HG03159 (cell line): Measurements from ENCODE around the gene UQCC5.

ENCODE experiments used
- ATAC-seq: cut with Tn5 transposase; IDR thresholded peaks from one replicate; pipeline ENCODE4 v1.9.1; 2021; ENCODE audit warnings: mild to moderate bottlenecking, moderate library complexity; ENCODE audit not compliant: unreplicated experiment

Gene UQCC5

GRCh38 chr3:52558436-52558835 lies 22.0 kb downstream of the UQCC5 start:
- no peak for ATAC-seq

- ATAC-seq, result no peak
Observed at GRCh38 chr3:52561028-52561747, 24.8 kb downstream of the UQCC5 start.

DNA sequence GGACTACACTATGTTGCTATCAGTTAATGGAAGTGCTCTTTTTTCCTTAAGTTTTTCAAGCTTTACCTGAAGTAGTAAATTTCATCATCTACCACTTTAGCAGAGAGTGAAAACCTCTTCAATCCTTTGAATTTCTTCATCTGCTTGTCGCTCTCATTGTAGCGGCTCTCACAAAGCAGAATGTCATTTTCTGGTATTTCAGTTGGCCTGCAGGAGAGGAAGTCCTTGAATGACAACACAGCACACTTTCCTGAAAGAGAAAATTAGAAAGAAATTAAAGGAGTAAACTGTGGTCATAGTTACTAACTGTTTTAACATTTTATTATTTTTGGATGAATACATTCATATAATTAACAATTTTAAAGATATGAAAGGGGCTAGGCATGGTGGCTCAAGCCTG lies 27.6 kb downstream of the UQCC5 start:
- ATAC-seq, result no peak

GRCh38 chr3:52568069-52568468 lies 31.7 kb downstream of the UQCC5 start:
- no peak for ATAC-seq

DNA sequence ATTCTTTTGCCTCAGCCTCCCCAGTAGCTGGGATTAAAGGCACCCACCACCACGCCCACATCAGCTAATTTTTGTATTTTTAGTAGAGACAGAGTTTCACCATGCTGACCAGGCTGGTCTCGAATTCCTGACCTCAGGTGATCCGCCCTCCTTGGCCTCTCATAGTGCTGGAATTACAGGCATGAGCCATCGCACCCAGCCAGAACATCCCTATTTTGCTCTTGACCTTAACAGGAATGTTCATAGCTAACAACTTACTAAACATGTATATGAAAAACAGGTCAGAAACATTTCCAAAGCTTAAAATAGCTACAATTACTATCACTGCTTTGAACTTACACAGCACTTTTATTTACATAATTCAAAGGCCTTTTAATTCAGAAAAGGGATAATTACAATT lies 33.7 kb downstream of the UQCC5 start:
- ATAC-seq, result no peak

DNA sequence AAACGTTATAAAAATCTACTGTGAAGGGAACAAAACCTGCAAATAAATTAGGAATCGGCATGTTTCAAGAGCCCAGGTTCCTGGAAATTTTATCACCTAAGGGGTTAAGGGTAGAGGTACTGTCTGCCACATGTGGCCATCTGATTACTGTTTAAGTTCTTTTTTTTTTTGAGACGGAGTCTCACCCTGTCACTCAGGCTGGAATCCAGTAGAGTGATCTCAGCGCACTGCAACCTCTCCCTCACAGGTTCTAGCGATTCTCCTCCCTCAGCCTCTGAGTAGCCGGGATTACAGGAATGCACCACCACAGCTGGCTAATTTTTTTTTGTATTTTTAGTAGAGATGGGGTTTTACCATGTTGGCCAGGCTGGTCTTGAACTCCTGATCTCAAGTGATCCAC lies 35.8 kb downstream of the UQCC5 start:
- no peak for ATAC-seq

- ATAC-seq, result no peak
Observed at GRCh38 chr3:52574056-52574965, 37.9 kb downstream of the UQCC5 start.
